ENCODE measurements around the gene AFG1L. TPM values are rescaled to one million over a fixed set of nuclear protein-coding genes. Genes with fewer than 3 reads are reported as not detected.

AFG1L gene
- total RNA-seq, 2 donors from 2014 or later = 10.5 to 11.1 TPM

DNA sequence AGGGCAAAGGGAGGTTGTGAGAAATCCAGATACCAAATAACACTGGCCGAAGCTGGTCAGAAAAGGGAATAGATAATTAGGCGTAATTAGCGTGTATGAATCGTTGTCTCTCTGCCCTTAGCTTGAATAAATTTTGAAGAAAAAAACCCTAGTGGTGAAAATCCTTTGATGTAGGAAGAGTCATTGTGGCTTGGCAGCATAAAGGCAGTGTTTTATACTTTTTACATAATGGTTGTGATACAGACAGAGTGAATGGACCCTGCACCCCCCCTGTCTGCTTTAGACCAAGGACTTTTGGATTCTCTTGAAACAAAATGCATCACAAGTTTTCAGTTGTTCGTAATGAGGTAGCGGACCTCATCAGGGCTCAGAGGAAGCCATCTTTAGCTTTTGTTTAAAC, 126.5 kb downstream of the AFG1L start:
- Mint-ChIP-seq H3K36me3 (ENCODE audit: low read depth) (no peaks in the 10 kb centered on the region), H3K4me1 (peaks cover 6% of the 10 kb centered on the region), H3K9me3 (no peaks in the 10 kb centered on the region), H3K27me3 (ENCODE audit: insufficient read depth) (no peaks in the 10 kb centered on the region), H3K4me3 (no peak overlapping the region), H3K27ac (no peak overlapping the region)
- H3K4me3 ChIP-seq (ENCODE audit: low read length) = no peak overlapping the region
- DNase-seq = no peak
- no peaks in the 10 kb centered on the region for H3K4me1 ChIP-seq (ENCODE audit: control insufficient read depth, insufficient read depth, low read length)
- WGBS, 2 experiments (ENCODE audit: insufficient coverage in 1 of 2, insufficient read length in 1 of 2) = 94 to 98% methylated on average over 6 of the region's 6 CpGs
- H3K27me3 ChIP-seq (ENCODE audit: control insufficient read depth, insufficient read depth, low read length, poor library complexity, severe bottlenecking) = no peaks in the 10 kb centered on the region
- H3K36me3 ChIP-seq (ENCODE audit: control insufficient read depth, insufficient read depth, low read length) = no peaks in the 10 kb centered on the region
- H3K27ac ChIP-seq (ENCODE audit: low read depth, low read length) = no peak overlapping the region
- H3K9me3 ChIP-seq (ENCODE audit: control insufficient read depth, low read length) = no peaks in the 10 kb centered on the region
- no peak overlapping the region for H3K9ac ChIP-seq (ENCODE audit: extremely low read depth, low read length, poor library complexity, severe bottlenecking)
- peak; percentile 14 for TF ChIP-seq CTCF (conservative IDR thresholded peaks at IDR 0.05)

- no peaks in the 10 kb centered on the region for H3K4me1 ChIP-seq (ENCODE audit: control insufficient read depth, insufficient read depth, low read length)
Measured at GRCh38 chr6:108423982-108424705, 129.3 kb downstream of the AFG1L start.

GRCh38 chr6:108425428-108425827, 130.6 kb downstream of the AFG1L start:
- H3K27ac ChIP-seq (ENCODE audit: low read depth, low read length) = no peak overlapping the region
- H3K4me1 ChIP-seq (ENCODE audit: control insufficient read depth, insufficient read depth, low read length) = no peaks in the 10 kb centered on the region
- no peaks in the 10 kb centered on the region for H3K27me3 ChIP-seq (ENCODE audit: control insufficient read depth, insufficient read depth, low read length, poor library complexity, severe bottlenecking)
- Mint-ChIP-seq H3K4me1 (peaks cover 1% of the 10 kb centered on the region), H3K27me3 (ENCODE audit: insufficient read depth) (no peaks in the 10 kb centered on the region), H3K27ac (no peak overlapping the region), H3K36me3 (ENCODE audit: low read depth) (no peaks in the 10 kb centered on the region), H3K4me3 (no peak overlapping the region), H3K9me3 (no peaks in the 10 kb centered on the region)
- H3K4me3 ChIP-seq (ENCODE audit: low read length) = no peak overlapping the region
- no peak for TF ChIP-seq CTCF (conservative IDR thresholded peaks at IDR 0.05)
- no peak overlapping the region for H3K9ac ChIP-seq (ENCODE audit: extremely low read depth, low read length, poor library complexity, severe bottlenecking)
- WGBS, 2 experiments (ENCODE audit: insufficient coverage in 1 of 2, insufficient read length in 1 of 2) = 92 to 100% methylated on average over 1 of the region's 2 CpGs
- H3K9me3 ChIP-seq (ENCODE audit: control insufficient read depth, low read length) = no peaks in the 10 kb centered on the region
- H3K36me3 ChIP-seq (ENCODE audit: control insufficient read depth, insufficient read depth, low read length) = no peaks in the 10 kb centered on the region
- no peak for DNase-seq

More at GRCh38 chr6:108423982-108424705, 129.3 kb downstream of the AFG1L start:
- no peak for TF ChIP-seq CTCF (conservative IDR thresholded peaks at IDR 0.05)
- no peak overlapping the region for H3K27ac Mint-ChIP-seq
- H3K9ac ChIP-seq (ENCODE audit: extremely low read depth, low read length, poor library complexity, severe bottlenecking) = no peak overlapping the region
- no peaks in the 10 kb centered on the region for H3K36me3 ChIP-seq (ENCODE audit: control insufficient read depth, insufficient read depth, low read length)
- no peaks in the 10 kb centered on the region for H3K9me3 Mint-ChIP-seq
- H3K4me3 ChIP-seq (ENCODE audit: low read length) = no peak overlapping the region
- no peaks in the 10 kb centered on the region for H3K36me3 Mint-ChIP-seq (ENCODE audit: low read depth)
- DNase-seq = no peak
- peaks cover 6% of the 10 kb centered on the region for H3K4me1 Mint-ChIP-seq
- H3K27ac ChIP-seq (ENCODE audit: low read depth, low read length) = no peak overlapping the region
- H3K9me3 ChIP-seq (ENCODE audit: control insufficient read depth, low read length) = no peaks in the 10 kb centered on the region
- no peaks in the 10 kb centered on the region for H3K27me3 Mint-ChIP-seq (ENCODE audit: insufficient read depth)
- no peaks in the 10 kb centered on the region for H3K27me3 ChIP-seq (ENCODE audit: control insufficient read depth, insufficient read depth, low read length, poor library complexity, severe bottlenecking)
- H3K4me3 Mint-ChIP-seq = no peak overlapping the region
- 77% methylated on average over 1 of the region's 1 CpG; no CpG with 5 or more reads in 1 of the 2 experiments for WGBS, 2 experiments (ENCODE audit: insufficient coverage in 1 of 2, insufficient read length in 1 of 2)

All from endodermal cell (in vitro differentiated cells).